Transverse colon (tissue), 4 donors: ENCODE results near the gene B4GALNT1.

Source experiments
- POLR2AphosphoS5 ChIP-seq, 3 donors: sonication (generic); formaldehyde crosslinking; IDR thresholded peaks; one replicate each; pipeline ENCODE4 v1.6.1; 2016; ENCODE audit warnings: antibody characterized with exemption in 3 of 3
- TF ChIP-seq, protein P1 (sequence below), 5 experiments: fragments of 200-600 bp in 3 of 5; fragments of 450-650 bp in 2 of 5; sonication (generic) in 3 of 5; IDR thresholded peaks; 1 replicate in 2 of 5; 2 replicates in 3 of 5; pipeline ENCODE4 v1.5.1; 2016 to 2017; ENCODE audit warnings: antibody characterized with exemption in 5 of 5, inconsistent platforms in 3 of 5, mild to moderate bottlenecking in 2 of 5, moderate library complexity in 1 of 5

DNA sequence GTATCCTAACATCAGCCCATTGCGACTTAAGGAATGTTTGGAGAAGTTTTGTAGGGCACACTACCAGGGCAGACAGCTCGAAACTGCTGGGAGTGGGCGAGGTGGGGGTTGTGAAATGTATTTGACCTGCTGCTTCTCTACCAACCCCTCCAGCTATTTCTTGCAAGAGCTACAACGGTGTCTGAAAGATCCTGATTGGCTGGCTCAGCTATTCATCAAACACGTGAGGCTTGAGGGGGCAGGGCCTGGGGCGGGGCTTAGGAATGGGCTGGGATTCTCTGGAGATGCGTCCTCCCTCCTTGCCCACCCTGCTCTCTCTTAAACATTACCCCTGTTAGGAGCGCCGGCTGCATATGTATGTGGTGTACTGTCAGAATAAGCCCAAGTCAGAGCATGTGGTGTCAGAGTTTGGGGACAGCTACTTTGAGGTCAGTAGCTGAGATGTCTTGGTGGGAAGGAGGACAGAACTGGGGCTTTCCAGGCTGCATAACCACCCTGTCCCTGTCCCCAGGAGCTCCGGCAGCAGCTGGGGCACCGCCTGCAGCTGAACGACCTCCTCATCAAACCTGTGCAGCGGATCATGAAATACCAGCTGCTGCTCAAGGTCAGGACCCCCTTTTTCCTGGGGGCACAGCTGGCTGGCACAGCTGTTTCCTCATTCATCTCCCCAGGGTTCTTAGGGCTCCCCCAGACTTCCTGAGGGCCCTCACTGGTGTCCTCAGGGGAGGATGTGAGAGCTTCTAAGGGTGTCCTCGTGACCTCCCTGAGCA lies 18.6 kb downstream of the B4GALNT1 start:
- TF ChIP-seq, protein P1, sequence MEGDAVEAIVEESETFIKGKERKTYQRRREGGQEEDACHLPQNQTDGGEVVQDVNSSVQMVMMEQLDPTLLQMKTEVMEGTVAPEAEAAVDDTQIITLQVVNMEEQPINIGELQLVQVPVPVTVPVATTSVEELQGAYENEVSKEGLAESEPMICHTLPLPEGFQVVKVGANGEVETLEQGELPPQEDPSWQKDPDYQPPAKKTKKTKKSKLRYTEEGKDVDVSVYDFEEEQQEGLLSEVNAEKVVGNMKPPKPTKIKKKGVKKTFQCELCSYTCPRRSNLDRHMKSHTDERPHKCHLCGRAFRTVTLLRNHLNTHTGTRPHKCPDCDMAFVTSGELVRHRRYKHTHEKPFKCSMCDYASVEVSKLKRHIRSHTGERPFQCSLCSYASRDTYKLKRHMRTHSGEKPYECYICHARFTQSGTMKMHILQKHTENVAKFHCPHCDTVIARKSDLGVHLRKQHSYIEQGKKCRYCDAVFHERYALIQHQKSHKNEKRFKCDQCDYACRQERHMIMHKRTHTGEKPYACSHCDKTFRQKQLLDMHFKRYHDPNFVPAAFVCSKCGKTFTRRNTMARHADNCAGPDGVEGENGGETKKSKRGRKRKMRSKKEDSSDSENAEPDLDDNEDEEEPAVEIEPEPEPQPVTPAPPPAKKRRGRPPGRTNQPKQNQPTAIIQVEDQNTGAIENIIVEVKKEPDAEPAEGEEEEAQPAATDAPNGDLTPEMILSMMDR (IDR thresholded peaks at IDR 0.05): no peak
- no peak for TF ChIP-seq POLR2AphosphoS5 (IDR thresholded peaks at IDR 0.05)
